ENCODE results near the gene PLAU. TPM values are rescaled to one million over a fixed set of nuclear protein-coding genes. Genes with fewer than 3 reads are reported as not detected.

The PLAU gene
- total and polyA plus RNA-seq, 9 of the 15 experiments (the other 6 are each of a cell fraction or from before 2014, with no cell fraction given): 2.1 to 16.9 (median 3.3) TPM

GRCh38 chr10:73874267-73875138, 36.4 kb upstream of the PLAU start, which contains the start of gene CAMK2G (continued):
- peak; percentile 64; the same call in 1 of the 2 replicates for TF ChIP-seq SIN3B (IDR thresholded peaks at IDR 0.05; ENCODE audit: low read depth)
- TF ChIP-seq SUPT5H (IDR thresholded peaks at IDR 0.05): peak; percentile 78
- no peak for TF ChIP-seq ZNF318 (IDR thresholded peaks at IDR 0.05; ENCODE audit: borderline replicate concordance in 1 of 2, low read depth in 1 of 2)
- 0 out of 4 replicates have a peak, but pooled peaks of 1 of the 2 experiments have one; percentile 15 for TF ChIP-seq UBTF (IDR thresholded peaks at IDR 0.05; ENCODE audit: borderline replicate concordance in 1 of 2, low read depth in 2 of 2, low read length in 2 of 2)
- no peak for TF ChIP-seq KAT8 (IDR thresholded peaks at IDR 0.05; ENCODE audit: low read depth)
- TF ChIP-seq CHCHD3 (CRISPR knock-in tag; IDR thresholded peaks at IDR 0.05): no peak
- no peak for TF ChIP-seq SOX6 (IDR thresholded peaks at IDR 0.05)
- TF ChIP-seq HOMEZ (CRISPR knock-in tag; IDR thresholded peaks at IDR 0.05): no peak
- peak; percentile 77 to 88; a peak in 2 of 4 replicates for TF ChIP-seq SIN3A (IDR thresholded peaks at IDR 0.05; ENCODE audit: borderline replicate concordance in 2 of 2, control insufficient read depth in 1 of 2, low read depth in 2 of 2, low read length in 2 of 2)
- TF ChIP-seq RBM25 (IDR thresholded peaks at IDR 0.05; ENCODE audit: low read depth, low read length, severe bottlenecking): no peak
- TF ChIP-seq TBP (optimal IDR thresholded peaks at IDR 0.05; ENCODE audit: low read depth, low read length): peak; percentile 75

Measured in K562 (cell line).